ENCODE results near the gene PPP4R3B.

The PPP4R3B gene

DNA sequence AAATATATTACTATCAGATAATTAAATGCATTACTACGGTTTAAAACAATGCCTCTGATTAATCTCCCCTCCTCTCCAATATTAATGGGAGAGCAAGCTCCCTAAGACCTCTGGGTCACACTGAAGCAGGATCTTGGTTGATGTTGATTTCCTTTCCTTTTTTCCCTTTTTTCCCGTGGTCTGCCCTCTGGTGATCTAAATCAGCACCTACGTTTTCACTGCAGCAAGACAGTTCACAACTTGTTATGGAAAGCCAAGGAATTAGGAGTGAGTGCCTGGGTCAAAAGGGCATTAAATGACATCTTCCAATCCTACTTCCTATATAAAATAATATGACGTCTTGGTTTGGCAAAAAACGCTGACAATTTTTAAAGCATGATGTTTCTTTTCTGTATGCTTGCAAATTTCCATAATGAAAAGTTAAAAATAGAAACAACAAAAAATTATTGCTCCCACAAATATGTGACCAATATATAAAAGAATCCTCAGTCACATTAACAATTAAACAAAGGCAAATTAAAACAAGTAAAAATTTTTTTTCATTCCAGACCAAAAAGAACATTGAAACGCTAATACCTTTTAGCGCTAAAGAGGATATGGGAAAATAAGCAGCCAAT is 105.8 kb downstream of the PPP4R3B start:
- ATAC-seq: no peak
- DNase-seq: no peak

- ATAC-seq (no peak), DNase-seq (no peak)
Measured at GRCh38 chr2:55502590-55503141, 114.8 kb downstream of the PPP4R3B start.

DNA sequence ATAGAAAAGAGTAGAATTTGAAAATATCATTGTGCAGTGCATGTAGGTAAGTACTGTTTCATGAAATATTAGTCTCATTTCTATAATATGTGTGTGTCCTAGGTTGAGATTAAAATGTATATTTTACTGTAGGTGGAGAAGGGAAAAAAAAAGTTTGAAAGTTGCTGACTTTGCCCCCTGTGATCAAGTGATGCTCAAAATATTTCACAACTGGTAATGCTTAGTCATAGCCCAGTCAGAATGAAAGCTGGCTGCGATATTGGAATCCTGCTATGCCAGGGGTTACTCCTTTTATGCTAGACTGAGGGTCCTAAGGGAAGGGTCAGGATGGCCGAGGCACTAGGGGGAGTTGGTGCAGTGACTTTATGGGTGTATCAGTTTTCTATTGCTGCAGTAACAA is 117.4 kb downstream of the PPP4R3B start:
- ATAC-seq (no peak), DNase-seq (no peak)

- ATAC-seq: no peak
Measured at GRCh38 chr2:55498582-55498981, 118.8 kb downstream of the PPP4R3B start.

More at GRCh38 chr2:55498582-55498981, 118.8 kb downstream of the PPP4R3B start:
- DNase-seq: no peak
